GM21825 (cell line): ENCODE measurements around the gene ATP9B.

Experiments used
- ATAC-seq: cut with Tn5 transposase; IDR thresholded peaks from one replicate; pipeline ENCODE4 v1.9.1; 2021; ENCODE audit warnings: mild to moderate bottlenecking, moderate library complexity; ENCODE audit not compliant: unreplicated experiment

ATP9B gene, protein sequence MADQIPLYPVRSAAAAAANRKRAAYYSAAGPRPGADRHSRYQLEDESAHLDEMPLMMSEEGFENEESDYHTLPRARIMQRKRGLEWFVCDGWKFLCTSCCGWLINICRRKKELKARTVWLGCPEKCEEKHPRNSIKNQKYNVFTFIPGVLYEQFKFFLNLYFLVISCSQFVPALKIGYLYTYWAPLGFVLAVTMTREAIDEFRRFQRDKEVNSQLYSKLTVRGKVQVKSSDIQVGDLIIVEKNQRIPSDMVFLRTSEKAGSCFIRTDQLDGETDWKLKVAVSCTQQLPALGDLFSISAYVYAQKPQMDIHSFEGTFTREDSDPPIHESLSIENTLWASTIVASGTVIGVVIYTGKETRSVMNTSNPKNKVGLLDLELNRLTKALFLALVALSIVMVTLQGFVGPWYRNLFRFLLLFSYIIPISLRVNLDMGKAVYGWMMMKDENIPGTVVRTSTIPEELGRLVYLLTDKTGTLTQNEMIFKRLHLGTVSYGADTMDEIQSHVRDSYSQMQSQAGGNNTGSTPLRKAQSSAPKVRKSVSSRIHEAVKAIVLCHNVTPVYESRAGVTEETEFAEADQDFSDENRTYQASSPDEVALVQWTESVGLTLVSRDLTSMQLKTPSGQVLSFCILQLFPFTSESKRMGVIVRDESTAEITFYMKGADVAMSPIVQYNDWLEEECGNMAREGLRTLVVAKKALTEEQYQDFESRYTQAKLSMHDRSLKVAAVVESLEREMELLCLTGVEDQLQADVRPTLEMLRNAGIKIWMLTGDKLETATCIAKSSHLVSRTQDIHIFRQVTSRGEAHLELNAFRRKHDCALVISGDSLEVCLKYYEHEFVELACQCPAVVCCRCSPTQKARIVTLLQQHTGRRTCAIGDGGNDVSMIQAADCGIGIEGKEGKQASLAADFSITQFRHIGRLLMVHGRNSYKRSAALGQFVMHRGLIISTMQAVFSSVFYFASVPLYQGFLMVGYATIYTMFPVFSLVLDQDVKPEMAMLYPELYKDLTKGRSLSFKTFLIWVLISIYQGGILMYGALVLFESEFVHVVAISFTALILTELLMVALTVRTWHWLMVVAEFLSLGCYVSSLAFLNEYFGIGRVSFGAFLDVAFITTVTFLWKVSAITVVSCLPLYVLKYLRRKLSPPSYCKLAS

DNA sequence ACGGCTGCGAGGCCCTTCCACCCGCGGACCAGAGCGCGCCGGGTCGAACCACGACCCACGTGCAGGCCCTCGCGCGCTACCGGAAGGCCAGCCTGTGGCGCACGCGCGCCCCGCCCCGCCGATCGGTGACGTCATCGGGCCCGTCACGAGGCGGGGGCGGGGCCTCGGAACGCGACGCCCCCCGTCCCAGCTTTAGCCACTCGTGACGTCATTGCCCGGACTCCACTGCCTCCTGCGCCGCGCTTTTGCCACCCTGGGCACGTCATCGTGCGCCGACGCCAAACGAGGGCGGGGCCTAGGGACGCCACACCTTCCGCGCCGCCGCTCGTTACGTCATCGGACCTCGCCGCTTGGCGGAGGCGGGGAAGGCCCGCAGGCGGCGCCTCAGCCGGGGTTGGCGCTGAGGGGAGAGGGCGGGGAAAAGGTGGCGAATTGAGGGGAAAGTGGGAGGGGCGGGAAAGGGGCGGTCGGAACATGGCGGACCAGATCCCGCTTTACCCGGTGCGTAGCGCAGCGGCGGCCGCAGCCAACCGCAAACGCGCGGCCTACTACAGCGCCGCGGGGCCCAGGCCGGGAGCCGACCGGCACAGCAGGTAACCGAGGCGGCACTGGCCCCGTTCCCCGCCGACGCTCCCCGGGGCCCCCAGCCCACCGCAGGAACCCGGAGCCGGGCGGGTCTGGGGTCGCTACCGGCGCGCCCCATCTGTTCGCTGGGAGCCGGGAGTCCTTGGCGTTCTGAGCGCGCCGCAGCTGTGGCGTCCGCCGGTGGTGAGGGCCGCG lies at the start of gene ATP9B:
TSS of gene ATP9B (plus strand) at position 458 of the 780 bp plus-strand sequence. CDS start at position 475, 17 bp downstream.
- ATAC-seq = peak; percentile 84

DNA sequence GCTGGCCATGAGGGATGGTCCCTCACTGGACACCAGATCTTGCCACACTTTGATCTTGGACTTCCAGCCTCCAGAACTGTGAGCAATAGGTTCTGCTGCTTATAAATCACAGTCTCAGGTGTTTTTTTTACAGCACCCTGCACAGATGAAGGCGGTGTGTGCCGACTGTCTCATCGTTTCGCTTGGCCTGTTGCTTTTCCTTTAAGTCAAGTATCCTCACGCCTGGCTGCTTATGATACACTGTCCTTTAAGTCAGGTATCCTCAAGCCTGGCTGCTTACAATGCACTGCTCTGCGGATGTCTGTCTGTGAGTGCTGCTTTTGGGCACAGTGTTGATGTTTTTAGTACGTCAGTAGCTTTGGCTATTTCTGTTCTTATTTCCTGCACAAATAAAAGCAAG lies 49.3 kb upstream of the ATP9B start:
- no peak for ATAC-seq

DNA sequence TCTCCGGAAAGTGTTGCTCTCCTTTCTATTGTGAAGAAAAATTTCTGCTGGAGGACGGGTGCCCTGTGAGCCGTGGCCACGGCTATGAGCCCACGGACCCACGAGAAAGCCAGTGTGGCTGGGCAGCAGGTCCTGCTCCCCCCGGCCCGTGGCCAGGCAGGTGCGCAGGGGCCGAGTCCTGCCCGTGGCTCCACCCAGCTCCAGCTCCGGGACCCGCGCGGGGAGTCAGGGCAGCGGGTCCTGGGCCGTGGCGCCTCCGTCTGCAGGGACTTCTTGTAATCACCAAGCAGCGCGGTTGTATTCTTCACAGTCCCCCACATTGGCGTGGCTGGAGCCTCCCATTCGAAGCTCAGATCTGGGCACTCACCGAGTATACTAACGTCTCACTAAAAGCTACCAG lies 46.6 kb upstream of the ATP9B start:
- no peak for ATAC-seq

DNA sequence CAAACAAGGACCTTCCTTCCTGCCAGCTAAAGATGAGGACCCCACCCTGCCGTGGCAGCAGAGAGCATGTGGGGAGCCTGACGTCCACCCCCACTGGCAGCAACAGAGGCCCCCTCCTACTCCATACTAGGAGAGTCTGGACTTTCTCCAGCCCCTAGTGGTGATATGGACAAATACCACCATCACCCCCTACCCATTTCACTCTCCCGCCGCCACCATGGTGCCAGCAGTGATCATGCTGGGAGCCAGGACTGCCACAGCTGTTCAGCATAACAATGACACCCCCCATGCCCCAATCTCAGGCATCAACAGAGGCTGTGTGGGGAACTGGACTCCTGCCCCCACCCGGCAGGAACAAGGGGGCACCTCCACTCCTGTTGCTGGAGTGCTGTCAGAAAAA lies 42.7 kb upstream of the ATP9B start:
- no peak for ATAC-seq

DNA sequence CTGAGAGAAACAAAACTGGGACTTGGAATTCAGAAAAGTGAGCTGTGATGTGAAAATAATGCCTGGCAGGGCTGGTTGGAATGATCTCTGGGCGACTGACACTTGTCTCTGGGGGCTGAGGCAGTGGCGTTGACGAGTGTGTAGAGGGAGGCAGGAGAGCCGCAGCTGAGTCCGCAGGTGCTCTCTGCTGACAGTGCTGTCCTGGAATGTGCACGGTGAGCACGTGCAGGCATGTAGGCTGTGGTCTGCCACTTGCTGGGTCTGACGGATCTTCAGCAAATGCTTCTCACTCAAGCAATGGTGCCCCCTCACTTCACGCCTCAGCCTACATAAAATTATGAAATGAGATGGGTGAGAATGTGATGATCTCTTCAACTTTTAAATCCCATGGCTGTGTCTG lies 38.5 kb upstream of the ATP9B start:
- ATAC-seq = no peak

GRCh38 chr18:79042276-79042675 lies 26.9 kb upstream of the ATP9B start:
- ATAC-seq = no peak

GRCh38 chr18:79043288-79043687 lies 25.9 kb upstream of the ATP9B start:
- ATAC-seq = no peak

DNA sequence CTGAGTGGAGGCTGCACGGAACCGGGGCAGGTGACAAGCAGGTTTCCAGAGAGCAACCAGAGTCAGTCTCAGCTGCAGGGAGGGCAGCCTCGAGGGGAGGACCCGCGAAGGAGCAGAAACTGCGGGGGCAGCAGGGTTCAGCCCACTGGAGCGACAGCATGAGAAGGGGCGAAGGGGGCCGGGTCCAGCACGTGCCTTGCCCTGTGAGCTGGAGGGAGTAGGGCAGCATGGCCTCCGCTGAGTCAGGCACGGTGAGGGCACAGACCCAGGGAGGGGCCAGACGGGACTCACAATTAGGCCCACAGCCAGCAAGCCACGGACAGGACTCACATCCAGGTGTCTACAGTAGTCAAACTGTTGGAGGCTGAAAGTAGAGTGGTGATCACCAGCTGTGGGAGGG lies 22.7 kb upstream of the ATP9B start:
- no peak for ATAC-seq

GRCh38 chr18:79047556-79048244 lies 21.5 kb upstream of the ATP9B start:
- ATAC-seq = no peak

- ATAC-seq = no peak
Observed at GRCh38 chr18:79048245-79048632, 21.0 kb upstream of the ATP9B start.

DNA sequence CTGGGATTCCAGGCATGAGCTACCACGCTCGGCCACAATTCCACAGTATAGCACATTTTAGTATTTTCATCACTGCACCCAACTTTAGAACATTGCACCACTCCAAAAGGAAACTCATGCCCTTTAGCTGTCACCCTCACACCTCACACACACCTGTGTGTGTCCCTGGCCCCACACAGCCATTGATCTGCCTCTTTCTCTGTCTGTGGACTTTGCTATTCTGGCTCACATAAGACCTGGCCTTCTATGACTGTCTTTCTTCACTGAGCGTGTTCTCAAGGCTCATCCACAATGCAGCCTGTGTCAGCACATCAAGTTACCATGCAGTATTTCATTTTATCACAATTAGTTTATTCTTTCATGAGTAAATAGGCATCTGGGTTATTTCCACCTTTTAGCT lies 19.7 kb upstream of the ATP9B start:
- ATAC-seq = no peak

GRCh38 chr18:79050005-79050404 lies 19.2 kb upstream of the ATP9B start:
- ATAC-seq = no peak

DNA sequence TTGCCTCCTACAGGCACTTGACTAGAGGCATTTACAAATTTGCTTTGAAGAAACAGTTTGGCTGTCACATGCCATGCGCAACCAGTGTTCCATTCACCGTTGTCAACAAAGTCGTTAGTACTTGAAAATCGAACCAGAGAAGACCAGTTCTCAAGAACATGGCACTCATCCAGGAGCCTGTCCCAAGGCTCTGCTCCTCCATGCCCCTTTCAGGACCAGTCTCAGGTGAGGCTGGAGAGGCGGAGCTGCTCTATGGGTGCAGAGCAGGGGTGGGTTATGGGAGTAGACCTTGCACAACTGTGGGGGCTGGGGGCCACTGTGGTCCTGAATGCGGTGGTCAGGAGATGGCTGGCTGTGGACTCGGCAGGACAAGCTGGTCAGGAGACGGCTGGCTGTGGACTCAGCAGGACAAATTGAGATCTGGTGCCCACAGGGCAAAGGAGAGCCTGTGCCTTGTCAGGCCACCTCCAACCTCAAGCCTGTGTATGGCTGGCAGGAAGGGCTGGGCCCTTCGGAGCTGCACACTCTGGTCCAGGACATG lies 12.3 kb upstream of the ATP9B start:
- no peak for ATAC-seq

DNA sequence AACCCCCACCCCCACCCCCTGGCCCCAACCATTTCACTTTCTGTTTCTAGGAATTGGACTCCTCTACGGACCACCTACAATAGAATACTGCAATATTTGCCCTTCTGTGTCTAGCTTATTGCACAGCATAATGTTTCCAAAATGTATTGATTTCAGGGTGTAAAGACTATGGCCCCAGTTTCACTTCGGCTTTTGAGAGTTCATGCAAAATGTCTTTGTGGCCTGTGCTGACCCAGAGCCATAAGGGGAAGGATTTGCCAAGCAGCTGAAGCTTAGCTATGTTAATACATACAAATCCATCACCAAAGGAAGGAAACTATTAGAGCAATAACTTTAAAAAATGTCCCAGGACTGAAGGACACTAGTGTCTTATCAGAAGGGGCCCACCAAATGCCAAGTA lies 11.2 kb upstream of the ATP9B start:
- peak; percentile 64 for ATAC-seq

DNA sequence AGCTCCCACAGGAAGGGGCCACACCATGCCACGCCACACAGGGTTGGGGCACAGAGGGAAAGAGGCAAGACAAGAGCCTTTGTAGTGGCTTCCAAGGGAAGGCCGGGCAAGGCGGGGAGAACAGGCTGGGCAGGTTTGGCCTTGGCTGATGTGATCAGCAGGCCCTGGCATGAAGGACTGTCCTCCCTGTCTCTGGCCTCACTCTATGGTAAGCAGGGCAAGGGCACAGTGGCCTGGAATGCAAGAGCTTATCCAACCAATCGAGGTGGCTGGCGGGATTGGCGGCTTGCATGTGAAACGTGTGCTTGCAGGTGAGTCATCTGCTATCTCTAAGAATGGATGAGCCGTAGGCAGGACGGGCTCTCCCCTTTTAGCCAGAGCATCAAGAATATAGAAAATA lies 6.4 kb upstream of the ATP9B start:
- ATAC-seq = no peak

GRCh38 chr18:79064228-79064627 lies 5.0 kb upstream of the ATP9B start:
- ATAC-seq = no peak

DNA sequence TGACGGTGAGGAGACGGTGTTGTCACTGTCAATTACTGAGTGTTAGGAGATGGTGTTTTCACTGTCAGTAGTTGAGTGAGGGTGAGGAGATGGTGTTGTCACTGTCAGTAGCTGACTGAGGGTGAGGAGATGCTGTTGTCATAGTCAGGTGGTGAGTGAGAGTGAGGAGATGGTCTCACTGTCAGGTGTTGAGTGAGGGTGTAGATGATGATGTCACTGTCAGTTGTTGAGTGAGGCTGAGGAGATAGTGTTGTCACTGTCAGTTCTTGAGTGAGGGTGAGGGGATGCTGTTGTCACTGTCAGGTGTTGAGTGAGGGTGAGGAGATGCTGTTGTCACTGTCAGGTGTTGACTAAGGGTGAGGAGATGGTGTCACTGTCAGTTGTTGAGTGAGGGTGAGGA lies 3.4 kb upstream of the ATP9B start:
- no peak for ATAC-seq

DNA sequence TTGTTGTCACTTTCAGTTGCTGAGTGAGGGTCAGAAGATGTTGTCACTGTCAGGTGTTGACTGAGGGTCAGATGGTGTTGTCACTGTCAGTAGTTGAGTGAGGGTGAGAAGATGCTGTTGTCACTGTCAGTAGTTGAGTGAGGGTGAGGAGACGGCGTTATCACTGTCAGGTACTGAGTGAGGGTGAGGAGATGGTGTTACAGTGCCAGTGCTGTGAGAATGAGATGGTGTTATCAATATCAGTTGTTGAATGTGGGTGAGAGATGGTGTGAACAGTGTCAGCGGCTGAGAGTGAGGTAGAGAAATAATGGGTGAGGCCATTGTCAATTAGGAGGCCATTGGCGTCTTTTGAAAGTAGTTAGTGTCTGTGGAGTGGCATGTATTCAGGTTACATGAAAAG lies 1.6 kb upstream of the ATP9B start:
- ATAC-seq = no peak

DNA sequence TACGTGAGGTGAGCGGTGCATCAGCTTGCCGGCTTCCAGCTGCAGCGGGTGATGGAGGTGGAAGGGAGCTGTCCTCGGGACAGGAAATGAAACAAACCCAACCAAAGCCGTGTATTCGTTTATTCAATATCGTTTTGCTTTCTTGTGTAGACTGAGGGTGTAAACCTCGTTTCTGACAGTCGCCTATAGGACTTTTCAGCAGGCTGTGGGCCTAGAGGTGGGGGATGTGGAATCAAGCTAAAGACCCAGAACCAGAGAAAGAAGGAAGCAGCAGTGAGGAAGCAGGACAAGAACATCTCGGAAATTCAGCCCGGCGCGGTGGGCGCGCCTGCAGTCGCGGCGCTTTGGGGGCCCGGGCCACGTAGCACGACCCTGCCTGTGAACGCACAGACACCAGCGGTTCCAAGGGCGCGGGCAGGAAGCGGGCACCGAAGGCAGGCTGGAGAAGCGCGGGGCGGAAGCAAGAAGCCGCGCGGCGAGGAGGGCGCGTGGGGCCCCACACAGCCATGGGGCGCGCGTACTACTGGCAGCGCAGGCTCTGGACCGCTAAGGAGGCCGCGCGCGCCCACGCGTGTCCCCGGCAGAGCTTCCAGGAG lies 755 bp upstream of the ATP9B start:
- ATAC-seq = no peak
